GM12801 (cell line): ENCODE results near the gene PRKCA.

Experiments
- TF ChIP-seq, protein P1 (sequence below): IDR thresholded peaks from one replicate; pipeline ENCODE4 v1.5.1; 2011; ENCODE audit warnings: control low read depth; ENCODE audit not compliant: insufficient read length; ENCODE audit errors: extremely low read depth

Gene PRKCA

DNA sequence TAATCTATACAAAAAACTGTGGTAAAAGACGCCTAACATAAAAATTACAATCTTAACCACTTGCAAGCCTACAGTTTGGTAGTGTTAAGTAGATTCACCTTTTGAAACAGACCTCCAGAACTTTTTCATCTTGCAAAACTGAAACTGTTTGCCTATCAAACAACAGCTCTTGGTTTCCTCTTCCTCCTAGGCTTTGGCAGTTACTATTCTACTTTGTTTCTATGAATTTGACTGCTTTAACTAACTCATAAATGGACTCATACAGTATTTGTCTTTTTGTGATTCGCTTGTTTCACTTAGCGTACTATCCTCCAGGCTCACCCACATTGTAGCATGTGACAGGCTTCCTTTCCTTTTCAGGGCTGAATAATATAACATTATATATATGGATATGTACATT lies 97.0 kb downstream of the PRKCA start:
- TF ChIP-seq, protein P1, sequence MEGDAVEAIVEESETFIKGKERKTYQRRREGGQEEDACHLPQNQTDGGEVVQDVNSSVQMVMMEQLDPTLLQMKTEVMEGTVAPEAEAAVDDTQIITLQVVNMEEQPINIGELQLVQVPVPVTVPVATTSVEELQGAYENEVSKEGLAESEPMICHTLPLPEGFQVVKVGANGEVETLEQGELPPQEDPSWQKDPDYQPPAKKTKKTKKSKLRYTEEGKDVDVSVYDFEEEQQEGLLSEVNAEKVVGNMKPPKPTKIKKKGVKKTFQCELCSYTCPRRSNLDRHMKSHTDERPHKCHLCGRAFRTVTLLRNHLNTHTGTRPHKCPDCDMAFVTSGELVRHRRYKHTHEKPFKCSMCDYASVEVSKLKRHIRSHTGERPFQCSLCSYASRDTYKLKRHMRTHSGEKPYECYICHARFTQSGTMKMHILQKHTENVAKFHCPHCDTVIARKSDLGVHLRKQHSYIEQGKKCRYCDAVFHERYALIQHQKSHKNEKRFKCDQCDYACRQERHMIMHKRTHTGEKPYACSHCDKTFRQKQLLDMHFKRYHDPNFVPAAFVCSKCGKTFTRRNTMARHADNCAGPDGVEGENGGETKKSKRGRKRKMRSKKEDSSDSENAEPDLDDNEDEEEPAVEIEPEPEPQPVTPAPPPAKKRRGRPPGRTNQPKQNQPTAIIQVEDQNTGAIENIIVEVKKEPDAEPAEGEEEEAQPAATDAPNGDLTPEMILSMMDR = no peak

DNA sequence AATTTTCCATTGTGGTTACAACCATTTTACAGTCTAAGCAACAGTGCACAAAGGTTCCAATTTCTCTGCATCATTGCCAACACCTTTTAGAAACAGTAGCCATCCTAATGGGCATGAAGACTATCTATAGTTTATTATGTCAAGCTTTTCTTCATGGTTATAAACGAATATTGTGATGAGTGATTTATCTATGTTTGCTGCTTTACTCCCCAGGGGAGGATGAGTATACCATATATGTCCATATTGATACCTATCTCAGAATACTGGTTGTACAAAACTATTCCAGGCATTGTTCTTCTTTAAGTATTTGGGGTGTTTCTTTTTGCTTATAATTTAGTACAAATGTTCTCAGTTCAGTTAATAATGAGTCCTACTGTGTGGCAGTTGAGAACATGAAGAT lies 98.3 kb downstream of the PRKCA start:
- TF ChIP-seq, protein P1 = no peak

DNA sequence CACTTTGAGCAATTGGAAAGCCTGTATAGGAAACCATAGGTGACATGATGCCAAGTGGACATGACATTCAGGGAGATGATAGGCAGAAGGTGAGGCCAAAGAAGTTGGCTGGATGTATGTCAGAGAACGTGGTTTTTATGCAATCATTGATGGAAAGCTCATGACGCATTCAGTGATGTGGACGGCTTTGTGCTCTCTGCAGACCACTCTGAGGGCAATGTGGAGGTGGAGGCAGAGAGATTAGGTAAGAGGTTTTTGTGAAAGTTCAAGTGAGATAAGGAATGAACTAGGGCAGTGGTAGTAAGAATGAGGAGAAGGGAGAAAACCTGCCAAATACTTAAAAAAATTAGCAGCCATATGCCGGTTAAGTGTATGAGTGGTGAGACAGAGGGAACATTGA lies 99.0 kb downstream of the PRKCA start:
- TF ChIP-seq, protein P1 = no peak

DNA sequence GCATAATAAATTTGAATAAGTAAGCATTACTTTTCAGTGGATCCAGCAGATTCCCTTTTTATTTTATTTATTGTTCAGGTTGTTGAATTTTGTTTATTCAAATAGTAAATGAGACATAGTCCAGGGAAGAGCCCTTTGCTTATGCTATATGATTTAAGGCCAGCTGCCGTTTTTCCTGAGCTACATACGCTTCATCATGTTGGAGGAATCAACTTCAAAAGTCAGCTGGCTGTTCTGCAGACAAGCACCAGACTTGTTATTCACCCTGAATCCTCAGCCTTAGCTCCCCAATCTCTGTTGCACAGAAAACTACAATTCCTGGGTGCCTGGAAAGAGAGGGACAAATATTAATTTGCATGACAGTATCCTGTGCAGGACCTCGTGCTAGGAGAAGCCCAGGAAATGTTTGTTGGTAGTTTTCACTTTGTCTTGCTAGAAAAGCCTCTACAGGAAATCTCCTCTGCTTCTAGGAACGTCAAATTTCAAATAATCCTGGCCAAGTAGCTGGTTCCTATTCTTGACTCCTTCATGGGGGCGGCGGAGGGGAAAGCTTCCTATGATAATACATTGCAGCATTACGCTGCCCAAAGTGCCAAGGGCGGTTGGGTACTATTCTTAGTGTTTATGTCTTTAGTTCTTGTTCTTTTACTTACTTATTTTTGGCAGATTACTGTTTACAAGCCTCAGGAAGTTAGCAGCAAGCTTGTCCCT lies 101.6 kb downstream of the PRKCA start:
- TF ChIP-seq, protein P1 = no peak

DNA sequence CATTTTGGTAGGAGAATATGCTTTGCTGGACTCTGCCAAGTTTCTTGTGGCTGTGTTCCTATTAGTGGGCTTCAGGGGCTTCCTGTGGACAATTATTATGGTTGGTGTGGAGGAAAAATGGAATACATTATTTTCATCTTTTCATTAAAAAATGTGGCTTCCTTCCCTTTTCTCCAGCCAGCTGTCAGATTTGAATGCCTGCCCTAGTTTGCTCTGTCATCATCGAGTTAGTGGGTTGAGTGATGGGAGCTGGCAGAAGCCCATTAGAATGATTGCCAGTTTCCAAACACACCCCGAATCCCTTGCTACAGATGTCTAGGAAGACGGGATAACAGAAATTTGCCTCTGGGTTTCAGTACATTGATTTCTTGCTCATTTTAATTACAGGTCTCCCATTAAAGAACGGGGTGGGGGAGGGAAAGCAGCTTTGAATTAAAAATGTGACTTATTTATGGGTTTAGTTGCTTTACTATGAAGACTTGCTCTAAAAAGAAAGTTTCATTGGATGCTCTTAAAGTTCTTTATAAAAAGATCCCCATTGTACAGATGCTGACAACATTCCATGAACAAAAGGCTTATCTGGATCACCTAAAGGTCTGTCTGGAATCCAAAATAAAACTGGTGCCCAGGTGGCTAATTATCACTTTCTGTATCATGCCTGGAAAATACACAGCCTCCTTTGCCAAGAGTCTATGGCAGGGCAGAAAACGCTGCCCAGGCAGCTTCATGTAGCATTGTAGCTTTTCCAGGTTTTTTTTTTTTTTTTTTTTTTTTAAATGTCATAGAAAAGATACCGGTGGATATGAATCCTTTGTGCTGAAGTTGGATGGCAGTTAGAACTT lies 103.6 kb downstream of the PRKCA start:
- TF ChIP-seq, protein P1 = no peak

DNA sequence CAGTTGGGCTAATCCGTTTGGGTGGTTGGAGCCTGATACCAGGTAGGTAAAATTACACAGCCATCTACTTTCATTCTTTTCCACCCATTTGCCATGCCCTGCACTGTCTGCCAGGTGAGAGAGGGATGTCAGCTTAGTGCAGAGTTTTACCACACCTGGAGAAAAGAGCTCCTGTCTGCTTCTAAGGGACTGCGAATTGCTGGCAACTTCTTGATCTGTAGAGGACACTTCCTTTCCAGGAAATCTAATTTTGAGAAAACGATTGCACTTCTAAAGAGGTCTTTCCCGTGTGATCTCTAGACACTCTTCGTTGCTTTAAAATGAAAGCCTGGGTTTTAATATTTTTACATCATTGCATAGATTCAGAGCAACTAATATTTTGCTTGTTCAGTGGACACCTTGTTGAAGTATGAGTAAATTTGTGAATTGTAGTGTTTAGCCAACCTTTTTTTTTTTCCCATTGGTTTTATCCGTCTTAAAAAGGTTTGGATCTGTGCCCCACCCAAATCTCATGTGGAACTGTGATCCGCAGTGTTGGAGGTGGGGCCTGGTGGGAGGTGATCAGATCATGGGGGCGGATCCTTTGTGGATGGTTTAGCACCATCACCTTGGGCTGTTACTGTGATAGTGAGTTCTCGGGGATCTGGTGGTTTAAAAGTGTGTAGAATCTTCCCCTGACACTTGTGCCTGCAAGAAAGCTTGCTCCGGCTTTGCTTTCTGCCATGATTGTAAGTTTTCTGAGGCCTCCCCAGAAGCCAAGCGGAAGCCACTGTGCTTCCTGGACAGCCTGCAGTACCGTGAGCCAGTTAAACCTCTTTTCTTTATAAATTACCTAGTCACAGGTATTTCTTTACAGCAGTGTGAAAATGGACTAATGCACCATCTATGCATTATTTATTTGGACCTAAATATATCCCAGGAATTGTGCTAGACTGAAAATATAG lies 104.6 kb downstream of the PRKCA start:
- TF ChIP-seq, protein P1 = no peak

DNA sequence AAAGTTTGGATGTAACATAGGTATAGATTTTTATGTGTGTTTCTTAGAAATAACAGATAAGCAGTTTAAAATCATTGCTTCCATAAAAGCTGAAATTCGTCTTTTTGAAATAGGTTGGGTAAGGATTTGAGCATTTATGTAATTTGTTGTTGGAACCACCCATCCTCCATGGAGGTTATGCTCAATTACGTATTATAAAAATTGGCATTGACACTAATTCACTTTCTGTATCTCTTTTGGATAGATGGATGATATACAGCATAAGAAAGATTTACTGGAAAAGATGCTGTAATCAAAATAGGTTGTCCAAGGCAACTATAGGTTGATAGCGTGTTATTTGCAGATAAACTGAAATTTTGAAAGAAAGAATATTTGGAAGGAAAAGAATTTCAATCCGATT lies 105.5 kb downstream of the PRKCA start:
- TF ChIP-seq, protein P1 = no peak
